GM18909 (cell line): ENCODE measurements around the gene HPX.

ENCODE experiments used
- ATAC-seq: cut with Tn5 transposase; IDR thresholded peaks from one replicate; pipeline ENCODE4 v1.9.1; 2021; ENCODE audit warnings: mild to moderate bottlenecking; ENCODE audit not compliant: unreplicated experiment, poor library complexity

The HPX gene

DNA sequence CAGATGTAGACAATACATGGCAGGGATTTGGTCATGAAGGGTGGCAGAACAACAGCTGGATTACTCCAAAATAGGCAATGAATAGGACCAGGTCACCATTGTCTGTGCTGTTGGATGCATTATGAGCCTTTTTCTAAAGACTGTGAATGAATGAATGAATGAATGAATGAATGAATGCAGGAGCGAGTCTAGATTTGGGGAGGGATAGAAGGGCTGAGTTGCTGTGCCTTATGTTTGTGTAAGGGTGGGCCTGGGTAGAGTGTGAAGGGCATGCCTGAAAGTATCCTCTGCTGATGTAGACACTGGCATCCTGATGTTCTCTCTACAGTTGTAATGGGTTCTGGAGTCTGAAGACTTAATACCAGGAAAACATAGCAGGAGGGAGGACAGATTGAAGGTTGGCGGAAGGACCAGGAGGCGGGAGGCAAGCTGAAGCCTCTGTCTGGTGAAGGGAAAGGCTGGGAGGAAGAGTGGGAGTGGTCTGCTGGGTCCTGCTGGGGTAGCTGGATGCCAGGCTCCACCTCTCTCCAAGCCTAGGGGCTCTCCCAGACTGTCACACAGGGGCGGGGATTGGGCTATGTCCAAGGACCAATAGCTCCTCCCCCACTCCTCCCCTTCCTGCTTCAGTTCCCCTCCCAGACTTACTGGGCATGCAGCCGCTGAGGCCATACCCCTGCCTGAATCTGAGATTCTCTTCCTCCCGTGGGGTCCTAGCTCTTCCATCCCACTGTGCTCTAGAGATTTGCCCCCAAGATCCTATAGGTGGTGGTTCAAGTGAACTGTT, 28.1 kb upstream of the HPX start:
- ATAC-seq = peak; percentile 80

DNA sequence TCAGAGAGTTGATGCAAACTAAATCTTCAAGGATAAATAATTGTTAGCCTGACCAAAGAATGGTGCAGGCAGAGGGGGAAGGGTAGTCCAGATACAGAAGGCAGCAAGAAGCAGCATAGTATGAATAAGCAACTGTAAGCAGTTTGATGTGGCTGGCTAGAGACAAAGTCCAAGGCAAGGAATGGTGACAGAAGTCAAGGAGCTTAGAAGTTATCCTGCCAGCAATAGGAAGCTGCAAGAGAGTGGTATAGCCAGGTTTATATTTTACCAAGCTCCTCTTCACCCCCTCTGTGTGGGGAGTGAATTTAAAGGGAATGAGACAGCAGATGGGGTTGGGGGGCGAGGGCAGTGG, 18.3 kb upstream of the HPX start:
- no peak for ATAC-seq

DNA sequence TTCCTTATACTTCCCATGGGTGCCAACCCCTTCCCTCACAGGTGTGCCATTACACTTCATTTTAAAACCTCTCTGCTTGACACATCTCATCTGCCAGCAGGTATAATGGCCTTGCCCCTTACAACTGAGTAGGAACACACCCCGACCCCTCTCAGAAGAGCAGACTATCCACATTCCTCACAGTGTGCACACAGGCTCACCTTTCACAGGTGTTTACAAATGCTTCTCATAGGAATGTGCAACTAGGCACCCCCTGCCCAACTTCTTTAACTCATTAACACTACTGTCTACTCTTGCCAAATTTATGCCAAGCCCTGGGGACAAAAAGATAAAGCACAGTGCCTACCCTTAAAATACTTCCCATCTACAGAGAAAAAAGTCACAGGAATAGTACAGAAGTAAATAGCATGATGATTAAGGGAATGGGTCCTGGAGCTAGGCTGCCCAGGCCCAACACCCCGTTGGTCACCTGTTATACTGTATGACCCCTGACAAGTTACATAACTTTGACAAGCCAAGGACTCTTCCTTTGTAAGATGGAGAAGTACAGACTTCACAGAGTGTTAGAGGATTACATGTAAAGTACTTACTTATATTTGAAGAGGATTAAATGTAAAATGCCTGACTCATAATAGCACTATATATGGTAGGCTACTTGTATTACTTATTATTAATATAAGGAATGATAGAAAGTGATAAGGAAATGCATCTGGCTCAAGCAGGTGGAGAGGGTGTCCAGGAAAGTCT, 17.7 kb upstream of the HPX start:
- ATAC-seq = no peak

DNA sequence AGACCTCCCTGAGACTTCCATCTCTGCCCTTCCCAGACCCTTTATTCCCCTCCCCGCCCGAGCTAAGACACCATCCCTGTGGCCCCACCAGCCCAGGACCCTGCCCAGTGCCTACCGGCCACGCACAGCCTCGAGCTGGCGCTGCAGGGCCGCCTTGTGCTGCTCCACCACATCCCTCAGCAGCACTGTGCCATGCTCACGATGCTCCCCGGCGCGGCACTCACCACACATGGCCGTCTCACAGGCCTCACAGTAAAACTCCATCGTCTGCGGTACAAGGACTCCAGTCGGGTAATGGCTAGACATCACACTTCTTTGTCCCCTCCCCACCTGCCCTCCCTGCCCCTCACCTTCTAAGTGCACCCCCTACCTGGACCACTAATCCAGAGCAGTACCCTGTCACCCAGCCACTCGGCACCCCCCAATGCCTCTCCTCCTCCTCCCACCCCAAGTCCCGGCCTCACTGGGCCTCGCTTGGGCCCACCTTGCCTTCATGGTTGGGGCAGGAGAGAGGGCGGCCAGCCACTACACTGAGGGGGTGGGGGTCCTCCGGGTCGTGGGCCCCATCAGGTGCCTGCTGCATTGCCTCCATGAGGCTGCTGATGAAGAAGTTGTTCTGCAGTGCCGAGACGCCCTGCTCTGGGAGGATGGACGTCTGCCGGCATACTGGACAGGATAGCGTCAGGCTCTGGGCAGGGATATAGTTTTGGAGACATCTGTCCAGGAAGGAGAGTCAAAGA, 17.0 kb upstream of the HPX start:
- no peak for ATAC-seq

DNA sequence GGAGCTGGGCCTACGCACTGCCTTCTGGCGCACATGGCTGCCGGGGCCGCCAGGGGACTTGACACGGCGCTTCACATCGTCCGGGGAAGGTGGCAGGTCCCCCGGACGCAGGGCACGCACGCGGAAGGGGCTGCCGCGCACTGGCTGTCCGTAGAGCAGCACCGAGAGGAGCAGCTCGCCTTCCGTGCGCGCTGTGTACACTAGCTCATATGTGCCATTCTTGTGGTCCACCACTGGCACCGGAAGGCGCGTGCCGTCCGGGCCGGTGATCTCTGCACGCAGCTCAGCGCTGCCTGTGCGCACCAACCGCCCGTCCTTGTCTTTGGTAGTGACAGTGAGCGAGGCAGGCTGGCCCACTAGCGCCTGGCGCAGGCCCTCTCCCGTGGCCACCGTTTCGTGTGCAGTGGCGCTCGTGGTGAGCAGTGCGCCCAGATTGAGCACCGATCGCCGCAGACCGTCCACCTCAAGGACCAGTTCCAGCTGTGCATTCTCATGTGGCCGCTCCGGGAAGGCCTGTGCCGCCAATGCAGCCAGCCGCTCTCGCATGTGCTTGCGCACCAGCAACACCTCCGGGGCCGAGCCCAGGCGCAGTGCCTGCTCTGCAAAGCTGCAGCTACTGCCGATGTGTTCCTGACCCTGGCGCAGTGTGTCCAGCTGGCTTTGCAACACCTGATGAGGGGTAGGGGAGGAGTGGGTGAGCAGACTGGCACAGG, 15.7 kb upstream of the HPX start:
- no peak for ATAC-seq

DNA sequence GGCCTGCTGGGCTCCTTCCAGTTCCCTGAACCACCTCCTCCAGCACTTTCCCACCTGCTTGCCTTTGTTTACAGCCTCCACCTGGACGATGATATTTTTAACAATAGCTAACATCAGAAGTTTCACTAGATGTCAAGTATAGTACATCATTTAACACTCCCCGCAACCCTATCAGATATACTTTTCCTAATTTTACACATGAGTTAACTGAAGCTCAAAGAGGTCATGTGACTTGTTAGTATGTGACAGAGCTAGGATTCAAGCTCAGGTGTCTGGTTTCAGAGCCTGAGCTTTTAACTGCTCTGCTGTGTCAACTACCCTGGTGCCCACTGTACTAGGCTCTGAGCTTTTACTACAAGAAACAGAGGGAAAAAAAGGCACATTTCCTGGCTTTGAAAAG, 14.3 kb upstream of the HPX start:
- ATAC-seq = no peak

DNA sequence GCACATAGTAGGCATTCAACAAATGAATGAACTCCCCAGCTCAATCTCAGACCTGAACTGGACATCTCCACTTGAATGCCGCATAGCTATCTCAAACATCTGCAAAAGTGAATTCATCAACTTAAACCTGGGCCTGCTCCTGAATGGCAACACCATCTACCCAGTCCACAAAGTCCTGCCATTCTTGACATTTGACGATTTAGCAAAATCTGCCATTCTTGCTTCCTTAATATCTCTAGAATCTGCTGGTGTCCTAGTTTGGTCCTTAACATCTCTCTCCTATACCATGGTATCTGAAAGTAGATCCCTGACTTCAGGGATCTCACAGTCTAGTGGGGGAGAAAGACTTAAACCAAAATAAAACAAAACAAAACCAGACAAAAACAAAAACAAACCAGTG, 12.4 kb upstream of the HPX start:
- no peak for ATAC-seq

DNA sequence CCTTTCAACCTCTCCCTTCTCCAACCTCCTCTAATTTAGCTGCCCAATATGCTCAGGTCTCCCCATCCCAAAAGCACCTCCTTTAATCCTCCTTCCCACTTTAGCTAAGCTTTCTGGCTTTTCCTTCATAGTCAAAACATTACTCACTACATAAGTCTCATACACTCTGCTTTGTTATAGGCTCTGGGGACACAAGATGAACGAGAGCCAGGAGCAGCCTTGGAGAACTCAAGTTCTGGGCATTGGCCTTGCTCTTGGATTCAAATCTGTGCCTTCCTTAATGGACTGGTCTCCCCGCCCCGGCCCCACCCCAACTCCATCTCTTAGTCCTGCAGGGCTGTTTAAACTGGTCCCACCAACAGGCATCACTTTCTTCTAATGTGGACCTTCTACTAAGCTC, 11.4 kb upstream of the HPX start:
- no peak for ATAC-seq

DNA sequence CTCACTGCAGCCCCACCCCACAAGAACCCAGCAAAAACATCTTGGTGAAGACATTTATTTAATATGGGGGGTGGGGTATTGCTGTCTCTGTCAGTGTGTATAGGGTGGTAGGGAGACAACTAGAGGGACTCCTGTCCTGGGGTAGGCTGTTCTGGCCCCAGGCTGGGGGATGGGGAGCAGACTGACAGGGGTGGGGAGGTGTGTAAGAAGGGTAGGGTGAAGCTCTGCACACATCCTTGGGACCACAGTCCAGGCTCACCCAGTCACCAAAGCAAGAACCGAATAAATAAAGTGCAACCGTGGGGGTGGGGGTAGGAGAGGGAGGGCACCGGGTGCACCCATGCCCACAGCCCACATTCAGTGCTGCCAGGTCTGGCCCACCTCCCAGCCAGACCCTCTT, 7.8 kb upstream of the HPX start:
- ATAC-seq = no peak

DNA sequence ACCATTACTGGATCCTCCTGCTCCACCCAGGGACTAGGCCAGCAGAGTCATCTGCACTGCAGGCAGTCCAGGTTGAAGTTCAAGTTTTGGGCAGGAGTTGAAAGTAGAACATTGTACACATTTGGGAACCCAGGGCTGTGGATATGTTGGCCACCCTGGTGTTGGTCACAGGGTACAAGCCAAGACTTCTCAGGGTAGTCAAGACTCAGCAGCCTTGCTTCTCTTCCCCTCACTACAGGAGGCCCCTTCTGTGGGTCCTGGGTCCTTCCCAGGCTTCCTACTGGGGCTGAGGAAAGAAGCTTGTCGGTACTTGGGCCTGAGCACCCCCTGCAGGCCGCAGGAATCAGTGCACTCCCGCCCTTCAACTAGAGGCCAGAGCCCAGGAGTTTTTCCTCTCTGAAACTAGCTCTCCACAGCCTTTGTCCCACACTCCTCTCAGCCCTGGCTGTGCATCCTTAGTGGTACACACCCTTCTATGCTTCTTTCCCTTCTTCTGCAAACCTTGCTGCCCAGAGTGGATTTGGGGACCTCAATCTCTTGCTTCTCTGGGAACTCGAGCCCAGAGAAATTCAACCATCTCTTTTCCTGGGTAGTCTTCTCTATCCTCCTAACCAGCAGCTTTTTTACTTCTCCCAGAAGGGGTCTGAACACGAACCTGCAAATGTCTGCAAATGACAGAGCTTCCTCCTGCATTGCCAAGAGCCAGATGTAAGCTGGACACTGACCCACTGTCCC, 2.6 kb upstream of the HPX start:
- peak; percentile 83 for ATAC-seq

DNA sequence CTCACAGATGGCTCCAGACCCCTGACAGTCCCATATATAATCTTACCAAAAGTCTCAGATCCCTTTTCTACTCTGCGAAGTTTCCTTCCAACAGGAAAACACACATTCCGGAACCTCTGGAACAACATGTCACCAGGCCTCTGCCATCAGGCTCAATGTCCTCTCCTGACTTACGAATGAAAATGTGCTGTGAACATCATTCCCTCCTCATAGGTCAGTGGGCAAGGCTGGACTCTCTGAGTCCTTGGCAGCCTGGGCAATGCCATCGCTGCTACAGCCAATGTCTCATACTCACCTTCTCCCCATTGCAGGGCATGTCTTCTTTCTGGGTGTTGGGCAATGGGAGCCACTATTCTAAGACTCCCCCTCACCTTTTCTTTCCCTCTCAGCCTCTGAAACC, 1.7 kb upstream of the HPX start:
- ATAC-seq = no peak

DNA sequence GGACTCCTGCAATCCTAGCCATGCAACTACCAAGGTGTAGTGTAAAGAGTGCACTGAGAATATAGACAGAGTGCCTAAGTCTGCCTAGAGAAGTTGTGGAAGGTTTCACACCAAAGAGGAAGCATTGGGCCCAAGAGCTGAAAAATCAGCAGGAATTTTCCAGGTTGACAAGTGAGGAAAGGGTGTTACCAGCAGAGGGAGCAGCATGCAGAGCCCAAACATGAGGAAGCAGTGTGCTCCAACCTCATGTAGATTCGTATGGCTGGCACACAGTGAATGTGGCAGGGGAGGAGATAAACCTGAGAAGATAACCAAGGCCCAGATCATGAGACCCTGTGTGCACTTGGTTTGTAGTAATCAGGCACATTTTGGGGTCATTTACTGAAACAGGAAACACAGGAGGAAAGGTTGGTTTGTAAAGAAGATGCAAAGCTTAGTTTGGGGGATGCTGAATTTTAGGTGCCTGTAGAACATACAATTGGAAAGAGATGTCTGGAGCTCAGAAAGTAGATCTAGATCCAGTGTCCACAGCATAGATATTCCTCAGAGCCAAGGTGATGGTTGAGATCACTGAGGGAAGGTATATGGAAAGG, 1.7 kb downstream of the HPX start:
- no peak for ATAC-seq

DNA sequence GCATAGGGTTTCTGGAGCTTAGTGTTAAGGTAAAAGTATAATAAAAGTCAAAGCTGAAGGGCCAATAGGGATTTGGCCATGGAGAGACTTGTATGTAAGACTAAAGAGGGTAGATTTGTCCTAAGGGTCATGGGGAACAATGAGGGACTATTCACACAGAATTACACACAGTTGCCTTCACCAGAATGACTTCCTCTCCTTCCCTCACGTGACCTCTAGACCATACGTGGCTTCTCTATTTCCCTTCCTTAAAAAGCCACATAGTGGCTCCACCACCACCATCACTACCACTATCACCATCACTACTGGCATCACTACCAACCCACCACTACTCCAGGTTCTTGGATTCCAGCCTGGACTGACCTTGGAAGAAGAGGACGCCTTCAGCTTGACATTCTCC, 2.8 kb downstream of the HPX start:
- no peak for ATAC-seq

DNA sequence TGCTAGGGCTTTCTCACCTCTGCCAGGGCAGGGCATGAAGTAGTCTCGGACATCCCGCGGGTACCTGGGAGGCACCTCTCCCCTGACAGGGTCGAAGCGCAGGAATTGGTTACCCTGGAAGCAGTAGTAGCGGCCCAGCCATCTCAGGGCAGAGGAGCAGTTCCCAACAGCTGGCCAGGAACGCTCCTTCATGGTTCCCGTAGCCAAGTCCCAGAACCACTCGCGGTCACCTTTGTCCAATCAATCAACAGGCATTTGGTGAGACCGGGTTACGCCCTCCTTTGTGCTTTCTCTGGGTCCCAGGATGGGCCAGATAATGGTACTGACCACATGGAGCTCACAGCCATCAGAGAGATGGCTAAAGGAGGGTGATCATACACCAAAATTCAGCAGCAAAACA, 3.4 kb downstream of the HPX start:
- ATAC-seq = no peak

DNA sequence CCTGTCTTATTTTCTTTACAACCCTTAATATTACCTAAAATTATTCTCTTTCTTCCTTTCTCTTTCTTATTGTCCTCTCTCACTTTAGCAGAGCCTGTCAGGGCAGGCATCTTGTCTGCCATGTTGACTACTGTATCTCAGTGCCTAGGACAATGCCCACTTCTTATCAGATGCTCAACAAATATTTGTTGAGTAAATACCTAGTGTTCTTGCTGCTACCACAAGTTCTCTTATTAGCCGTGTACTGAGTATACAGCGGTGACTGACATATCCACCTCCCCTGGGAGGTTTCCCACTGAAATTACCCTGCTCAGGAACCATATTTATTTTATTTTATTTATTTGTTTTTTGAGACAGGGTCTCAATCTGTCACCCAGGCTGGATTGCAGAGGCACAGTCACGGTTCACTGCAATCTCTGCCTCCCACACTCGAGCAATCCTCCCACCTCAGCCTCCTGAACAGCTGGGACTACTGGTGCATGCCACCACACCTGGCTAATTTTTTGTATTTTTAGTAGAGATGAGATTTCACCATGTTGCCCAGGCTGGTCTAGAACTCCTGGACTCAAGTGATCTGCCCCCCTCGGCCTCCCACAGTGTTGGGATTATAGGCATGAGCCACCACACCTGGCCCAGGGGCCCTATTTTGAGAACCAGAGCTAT, 6.7 kb downstream of the HPX start:
- peak; percentile 45 for ATAC-seq

DNA sequence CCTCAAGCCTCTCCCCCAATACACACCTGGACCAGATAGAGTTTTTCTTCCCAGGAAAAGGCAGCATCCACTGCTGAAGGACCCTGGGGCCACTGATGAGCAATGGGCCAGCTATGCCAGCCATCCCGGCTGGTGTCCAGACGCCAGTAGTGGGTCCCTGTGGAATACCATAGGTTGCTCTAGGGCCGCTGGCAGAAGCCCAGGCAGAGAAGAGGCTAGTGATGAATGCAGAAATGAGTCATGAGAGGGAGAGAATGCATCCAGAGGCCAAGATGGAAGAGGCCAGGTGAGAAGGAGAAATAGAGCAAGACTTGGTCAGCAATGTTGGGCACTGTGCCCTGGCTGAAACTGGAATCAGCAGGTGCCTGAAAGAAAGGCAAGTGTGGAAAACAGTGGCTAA, 8.9 kb downstream of the HPX start:
- ATAC-seq = no peak

DNA sequence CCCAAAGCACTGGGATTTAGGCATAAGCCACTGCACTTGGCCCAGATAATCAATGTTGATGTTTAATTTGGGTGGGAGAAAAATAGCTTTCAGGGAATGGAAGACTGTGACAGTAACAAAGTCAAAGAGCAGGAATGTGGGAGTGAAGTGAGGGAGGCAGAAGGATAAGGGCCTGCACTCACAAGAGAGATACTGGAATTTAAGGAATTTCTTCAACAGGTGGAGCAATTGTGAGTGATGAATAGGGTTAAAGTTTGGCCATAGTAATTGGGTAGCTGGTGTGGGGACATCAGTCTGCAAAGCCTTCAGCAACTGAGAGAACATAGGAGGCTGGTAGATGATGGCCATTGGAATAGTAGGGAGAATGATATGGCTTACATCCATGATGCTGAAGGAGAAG, 13.3 kb downstream of the HPX start:
- no peak for ATAC-seq

DNA sequence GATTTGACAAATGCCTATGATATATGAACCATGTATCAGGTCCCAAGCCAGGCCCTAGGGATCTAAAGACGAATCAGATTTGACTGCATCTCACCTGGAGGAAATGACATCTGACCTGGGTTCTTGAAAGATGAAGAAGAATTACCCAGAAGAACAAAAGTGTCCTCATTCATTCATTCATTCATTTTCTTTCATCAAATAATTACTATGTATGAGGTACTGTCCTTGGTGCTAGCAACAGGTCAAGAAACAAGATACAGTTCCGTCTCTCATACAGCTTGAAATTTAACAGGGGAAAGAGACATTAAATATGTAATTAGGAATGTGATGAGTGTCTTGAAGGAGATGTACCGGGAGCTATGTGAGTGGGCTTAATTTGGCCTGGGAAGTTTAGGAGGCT, 20.1 kb downstream of the HPX start:
- no peak for ATAC-seq

DNA sequence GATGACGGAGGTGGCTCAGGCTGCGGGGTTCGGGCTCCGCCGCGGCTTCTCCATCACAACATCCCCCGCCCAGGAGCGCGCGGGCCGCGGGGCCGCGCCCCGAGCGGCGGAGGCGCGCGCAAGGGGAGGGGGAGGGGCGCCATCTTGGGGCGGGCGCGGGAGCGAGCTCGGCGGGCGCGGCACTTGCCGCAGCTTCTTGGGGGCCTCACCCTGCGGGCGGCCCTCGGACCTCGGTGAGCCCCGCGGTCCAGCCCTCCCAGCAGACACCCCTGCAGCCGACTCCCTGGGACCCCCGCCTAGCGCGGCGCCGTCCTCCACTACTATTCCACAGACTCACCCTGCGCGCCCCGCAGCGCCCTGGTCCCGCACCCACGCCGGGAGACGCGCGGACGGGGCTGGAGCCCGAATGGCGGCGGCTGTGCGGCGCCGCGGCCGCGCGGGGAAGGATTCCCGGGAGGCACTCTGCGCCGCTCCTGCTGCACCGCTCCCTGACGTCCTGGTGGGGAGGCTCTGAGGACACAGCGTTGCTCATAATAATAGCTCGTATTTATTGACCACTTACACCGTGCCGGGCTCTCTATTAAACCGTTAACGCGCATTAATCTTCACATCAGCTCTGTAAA, 21.7 kb downstream of the HPX start, which contains the start of gene APBB1:
Gene APBB1 (minus strand): TSS at position 86 of the 623 bp plus-strand sequence. CDS start 7,747 bp downstream, outside the sequence.
- ATAC-seq = peak; percentile 44
